ENCODE results near the gene HIKESHI.

Gene HIKESHI

DNA sequence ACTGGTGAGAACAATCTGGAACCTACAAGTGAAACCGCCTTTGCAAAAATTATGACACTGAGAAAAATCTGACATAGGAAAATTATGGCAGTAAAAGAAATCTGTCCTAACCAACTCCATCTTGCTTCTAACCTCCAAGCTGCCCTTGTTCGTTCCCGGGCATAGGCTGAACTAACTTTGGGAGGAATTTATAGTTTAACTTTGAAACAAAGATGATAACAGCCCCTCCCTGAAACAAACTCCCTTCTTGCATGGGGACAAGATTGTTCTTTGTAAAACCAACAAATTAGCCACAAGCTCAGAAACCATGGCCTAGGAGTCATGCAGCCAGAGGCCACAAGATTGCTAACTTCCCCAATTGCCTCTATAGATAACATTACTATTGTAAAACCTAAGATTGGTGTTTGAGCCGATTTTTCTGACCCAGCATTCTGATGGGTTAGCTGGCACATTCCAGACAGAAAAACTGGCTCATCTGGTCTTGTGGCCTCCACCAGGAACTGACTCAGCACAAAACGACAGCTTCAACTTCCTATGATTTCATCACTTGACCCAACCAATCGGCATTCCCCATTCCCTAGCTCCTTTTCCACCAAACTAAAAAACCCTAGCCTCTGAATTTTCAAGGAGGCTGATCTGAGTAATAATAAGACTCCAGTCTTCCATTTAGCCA is 69.0 kb downstream of the HIKESHI start:
- peak; percentile 60 to 87 for DNase-seq (ENCODE audit: low read depth in 2 of 2)
- no peak overlapping the region for H3K4me3 ChIP-seq (replicated peaks in 1 of 2; ENCODE audit: low read depth in 2 of 2, low read length in 2 of 2)
- TF ChIP-seq, protein P1, sequence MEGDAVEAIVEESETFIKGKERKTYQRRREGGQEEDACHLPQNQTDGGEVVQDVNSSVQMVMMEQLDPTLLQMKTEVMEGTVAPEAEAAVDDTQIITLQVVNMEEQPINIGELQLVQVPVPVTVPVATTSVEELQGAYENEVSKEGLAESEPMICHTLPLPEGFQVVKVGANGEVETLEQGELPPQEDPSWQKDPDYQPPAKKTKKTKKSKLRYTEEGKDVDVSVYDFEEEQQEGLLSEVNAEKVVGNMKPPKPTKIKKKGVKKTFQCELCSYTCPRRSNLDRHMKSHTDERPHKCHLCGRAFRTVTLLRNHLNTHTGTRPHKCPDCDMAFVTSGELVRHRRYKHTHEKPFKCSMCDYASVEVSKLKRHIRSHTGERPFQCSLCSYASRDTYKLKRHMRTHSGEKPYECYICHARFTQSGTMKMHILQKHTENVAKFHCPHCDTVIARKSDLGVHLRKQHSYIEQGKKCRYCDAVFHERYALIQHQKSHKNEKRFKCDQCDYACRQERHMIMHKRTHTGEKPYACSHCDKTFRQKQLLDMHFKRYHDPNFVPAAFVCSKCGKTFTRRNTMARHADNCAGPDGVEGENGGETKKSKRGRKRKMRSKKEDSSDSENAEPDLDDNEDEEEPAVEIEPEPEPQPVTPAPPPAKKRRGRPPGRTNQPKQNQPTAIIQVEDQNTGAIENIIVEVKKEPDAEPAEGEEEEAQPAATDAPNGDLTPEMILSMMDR (IDR thresholded peaks at IDR 0.05; ENCODE audit: low read depth, low read length): no peak

DNA sequence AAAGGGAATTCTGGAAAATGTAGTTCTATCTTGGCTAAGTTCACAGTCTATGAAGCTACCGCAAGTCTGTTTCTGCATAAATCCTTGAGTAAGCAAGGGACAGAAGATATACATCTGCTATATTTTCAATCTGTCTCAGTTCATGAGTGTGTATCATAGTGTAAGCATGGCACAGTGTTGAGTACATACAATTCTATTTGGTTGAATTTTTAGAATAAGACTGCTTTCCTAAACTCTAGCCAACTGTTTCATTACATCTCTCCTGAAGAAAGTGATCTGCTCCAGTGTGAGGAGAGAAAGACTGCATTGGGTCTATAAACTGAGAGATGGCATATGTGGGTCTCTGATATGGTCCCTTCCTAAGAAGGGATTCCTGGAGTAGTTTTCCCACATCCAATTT is 70.0 kb downstream of the HIKESHI start:
- TF ChIP-seq, protein P1 (IDR thresholded peaks at IDR 0.05; ENCODE audit: low read depth, low read length): no peak
- no peak for DNase-seq (ENCODE audit: low read depth in 2 of 2)
- H3K4me3 ChIP-seq (replicated peaks in 1 of 2; ENCODE audit: low read depth in 2 of 2, low read length in 2 of 2): no peak overlapping the region

DNA sequence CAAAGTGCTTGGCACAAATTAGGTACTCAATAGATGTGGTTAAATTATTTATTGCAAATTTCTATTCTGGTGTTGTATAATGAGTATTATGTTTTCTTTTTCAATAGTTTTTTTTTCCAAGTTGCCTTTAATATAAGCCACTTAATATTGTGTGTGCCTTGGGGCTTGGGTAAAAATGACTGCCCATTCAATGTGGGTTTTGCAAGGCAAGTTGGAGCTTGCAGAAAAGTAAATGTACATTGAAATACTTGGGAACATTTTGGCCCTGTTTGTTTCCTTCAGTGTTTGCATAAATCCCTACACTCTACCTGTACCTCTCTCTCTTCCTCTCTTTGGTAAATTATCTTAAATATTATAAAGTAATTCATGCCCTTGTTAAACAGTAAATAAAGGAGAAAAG is 70.5 kb downstream of the HIKESHI start:
- no peak for DNase-seq (ENCODE audit: low read depth in 2 of 2)
- TF ChIP-seq, protein P1 (IDR thresholded peaks at IDR 0.05; ENCODE audit: low read depth, low read length): no peak
- no peak overlapping the region for H3K4me3 ChIP-seq (replicated peaks in 1 of 2; ENCODE audit: low read depth in 2 of 2, low read length in 2 of 2)

DNA sequence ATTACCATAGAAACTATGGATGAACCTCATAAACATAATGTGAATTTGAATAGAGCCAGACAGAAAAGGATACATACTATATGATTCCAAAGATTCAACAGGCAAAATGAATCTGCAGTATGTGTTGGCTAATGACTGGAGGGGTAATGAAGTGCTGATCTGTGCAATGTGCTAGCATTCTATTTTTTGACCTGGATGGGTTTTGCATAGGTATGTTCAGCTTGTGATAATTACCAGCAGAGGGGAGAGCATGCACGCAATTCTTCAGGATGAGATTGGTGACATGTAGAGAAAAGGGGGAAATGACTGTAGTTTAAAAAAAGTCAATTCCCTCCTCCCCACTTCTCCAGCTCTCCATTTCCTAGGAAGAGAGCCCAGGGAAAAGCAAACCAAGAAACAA is 72.0 kb downstream of the HIKESHI start:
- DNase-seq (ENCODE audit: low read depth in 2 of 2): no peak
- peak overlapping the region in 1 of 2 donors; percentile 30 for H3K4me3 ChIP-seq (replicated peaks in 1 of 2; ENCODE audit: low read depth in 2 of 2, low read length in 2 of 2)
- TF ChIP-seq, protein P1 (IDR thresholded peaks at IDR 0.05; ENCODE audit: low read depth, low read length): no peak

DNA sequence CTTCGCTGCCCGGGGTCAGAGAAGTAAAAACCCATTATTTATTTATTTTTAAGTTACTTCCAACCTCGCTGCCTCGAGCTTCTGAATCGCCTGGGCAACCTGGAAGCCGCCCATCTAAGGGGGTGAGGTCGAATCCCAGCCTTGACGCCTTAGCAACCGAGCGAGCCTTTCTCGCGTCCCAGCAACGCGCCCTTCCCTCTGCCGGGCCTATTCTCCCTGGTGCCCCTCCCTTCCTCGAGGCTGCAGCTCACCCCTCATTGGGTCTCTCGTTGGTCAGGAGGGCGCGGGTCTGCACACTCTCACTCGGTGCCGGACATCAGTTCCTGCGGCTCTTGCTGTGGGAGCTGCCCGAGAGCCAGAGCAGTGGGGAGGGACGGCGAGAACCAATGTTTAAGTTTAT is 72.5 kb downstream of the HIKESHI start, which contains the start of gene CCDC81:
Gene CCDC81 (plus strand): TSS at position 302 of the 400 bp plus-strand sequence. CDS start 277 bp downstream, outside the sequence.
- TF ChIP-seq, protein P1 (IDR thresholded peaks at IDR 0.05; ENCODE audit: low read depth, low read length): no peak
- H3K4me3 ChIP-seq (replicated peaks in 1 of 2; ENCODE audit: low read depth in 2 of 2, low read length in 2 of 2): peak within 1 kb of the TSS; percentile 24 to 30
- peak in 1 of 2 donors; percentile 37 for DNase-seq (ENCODE audit: low read depth in 2 of 2)

DNA sequence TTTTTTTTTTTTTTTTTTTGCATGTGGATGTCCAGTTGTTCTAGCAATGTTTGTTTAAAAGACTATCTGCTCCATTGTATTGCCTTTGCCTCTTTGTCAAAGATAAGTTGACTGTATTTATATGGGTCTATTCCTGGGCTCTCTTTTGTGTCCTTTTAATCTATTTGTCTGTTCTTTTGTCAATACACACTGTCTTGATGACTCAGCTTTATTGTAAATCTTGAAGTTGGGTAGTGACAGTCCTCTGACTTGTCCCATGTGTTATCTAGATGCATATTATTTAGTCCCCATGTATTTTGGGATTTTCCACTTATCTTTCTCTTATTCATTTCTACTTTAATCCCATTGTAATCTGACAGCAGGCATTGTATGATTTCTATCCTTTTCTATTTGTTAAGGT is 75.9 kb downstream of the HIKESHI start:
- TF ChIP-seq, protein P1 (IDR thresholded peaks at IDR 0.05; ENCODE audit: low read depth, low read length): no peak
- no peak for DNase-seq (ENCODE audit: low read depth in 2 of 2)
- H3K4me3 ChIP-seq (replicated peaks in 1 of 2; ENCODE audit: low read depth in 2 of 2, low read length in 2 of 2): no peak overlapping the region

All from cardiac fibroblast (primary cell).